GM12874 (cell line): Measurements from ENCODE around the gene ZNF792.

Source experiments
- TF ChIP-seq, protein P1 (sequence below): IDR thresholded peaks from 2 replicates; pipeline ENCODE4 v1.5.1; 2011; ENCODE audit warnings: low read depth, mild to moderate bottlenecking, control low read depth, low read length, moderate library complexity; ENCODE audit not compliant: insufficient read depth

Gene ZNF792

DNA sequence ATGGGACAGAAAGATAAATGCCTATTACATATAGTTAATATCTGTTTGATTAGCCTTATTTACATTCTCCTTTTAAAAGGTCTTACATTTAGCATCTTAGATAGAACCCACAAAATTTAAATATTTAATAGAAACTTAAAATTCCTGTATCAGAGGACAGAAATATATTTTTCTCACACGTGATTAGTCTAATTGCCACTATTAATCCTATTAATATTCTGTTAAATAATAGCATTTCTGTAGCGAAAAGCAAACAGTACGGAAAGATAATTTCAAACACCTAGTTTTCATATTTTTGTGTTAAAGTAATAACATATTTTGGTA, 37.7 kb downstream of the ZNF792 start:
- TF ChIP-seq, protein P1, sequence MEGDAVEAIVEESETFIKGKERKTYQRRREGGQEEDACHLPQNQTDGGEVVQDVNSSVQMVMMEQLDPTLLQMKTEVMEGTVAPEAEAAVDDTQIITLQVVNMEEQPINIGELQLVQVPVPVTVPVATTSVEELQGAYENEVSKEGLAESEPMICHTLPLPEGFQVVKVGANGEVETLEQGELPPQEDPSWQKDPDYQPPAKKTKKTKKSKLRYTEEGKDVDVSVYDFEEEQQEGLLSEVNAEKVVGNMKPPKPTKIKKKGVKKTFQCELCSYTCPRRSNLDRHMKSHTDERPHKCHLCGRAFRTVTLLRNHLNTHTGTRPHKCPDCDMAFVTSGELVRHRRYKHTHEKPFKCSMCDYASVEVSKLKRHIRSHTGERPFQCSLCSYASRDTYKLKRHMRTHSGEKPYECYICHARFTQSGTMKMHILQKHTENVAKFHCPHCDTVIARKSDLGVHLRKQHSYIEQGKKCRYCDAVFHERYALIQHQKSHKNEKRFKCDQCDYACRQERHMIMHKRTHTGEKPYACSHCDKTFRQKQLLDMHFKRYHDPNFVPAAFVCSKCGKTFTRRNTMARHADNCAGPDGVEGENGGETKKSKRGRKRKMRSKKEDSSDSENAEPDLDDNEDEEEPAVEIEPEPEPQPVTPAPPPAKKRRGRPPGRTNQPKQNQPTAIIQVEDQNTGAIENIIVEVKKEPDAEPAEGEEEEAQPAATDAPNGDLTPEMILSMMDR: no peak

DNA sequence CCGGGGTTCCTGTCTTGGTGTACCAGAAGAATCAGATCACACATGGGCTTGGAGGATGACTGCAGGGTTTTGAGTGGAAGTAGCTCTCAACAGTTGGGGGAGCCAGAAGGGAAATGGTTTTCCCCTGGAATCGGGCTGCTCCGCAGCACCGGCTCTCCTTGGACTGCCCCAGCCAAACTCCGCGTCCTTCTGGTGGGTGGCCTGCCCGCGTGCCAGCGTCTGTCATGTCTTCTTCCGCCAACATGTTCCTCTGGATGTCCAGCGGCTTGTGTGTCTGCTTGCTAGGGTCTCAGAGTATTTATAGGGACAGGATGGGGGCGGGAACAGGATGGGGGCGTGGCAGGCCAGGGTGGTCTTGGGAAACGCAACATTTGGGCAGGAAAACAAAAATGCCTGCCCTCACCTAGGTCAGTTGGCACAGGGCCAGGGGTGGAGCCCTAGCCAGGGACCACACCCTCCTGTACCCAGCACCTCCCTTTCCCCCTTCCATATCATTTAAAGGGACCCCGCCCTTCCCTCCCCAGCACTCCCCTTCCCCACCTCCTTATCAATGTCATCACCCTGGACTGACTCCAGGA, 38.7 kb downstream of the ZNF792 start:
- TF ChIP-seq, protein P1: no peak

DNA sequence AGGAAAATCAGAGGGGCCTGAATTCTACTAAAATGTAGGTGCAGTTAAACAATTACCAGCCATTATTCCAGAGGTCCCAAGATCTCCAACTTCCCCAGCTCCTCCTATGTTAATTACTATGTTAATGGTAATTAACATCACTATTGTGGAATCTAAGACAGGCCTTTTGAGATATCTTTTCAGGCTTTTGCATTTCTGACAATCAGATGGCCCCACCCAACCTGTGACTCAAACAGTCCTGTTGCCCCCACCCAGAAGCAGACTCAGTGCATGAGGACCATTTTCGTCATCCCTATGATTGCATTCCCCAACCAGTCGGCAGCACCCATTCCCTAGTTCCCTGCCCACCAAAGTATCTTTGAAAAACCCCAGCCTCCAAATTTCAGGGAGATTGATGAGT, 45.8 kb downstream of the ZNF792 start:
- TF ChIP-seq, protein P1: no peak

DNA sequence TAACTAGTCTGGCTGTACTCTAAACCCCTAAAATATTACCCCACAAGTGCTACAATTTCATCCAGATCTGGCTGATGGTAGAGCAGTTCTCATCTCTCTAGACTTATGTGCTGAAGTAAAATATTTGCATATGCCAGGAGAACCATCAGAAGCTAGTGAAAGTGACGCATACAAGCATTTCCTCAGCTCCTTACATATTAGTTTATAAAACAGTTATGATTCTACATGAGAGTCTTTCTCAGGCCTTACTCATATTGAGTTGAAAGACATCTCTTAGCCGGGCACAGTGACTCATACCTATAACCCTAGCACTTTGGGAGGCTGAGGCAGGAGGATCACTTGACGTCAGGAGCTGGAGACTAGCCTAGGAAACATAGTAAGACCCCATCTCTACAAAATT, 53.3 kb downstream of the ZNF792 start:
- TF ChIP-seq, protein P1: no peak
